ENCODE measurements around the gene LSP1.

GRCh38 chr11:1868056-1868635 lies 15.3 kb downstream of the LSP1 start:
- TF ChIP-seq POLR2A (IDR thresholded peaks at IDR 0.05) (no peak), CTCF (IDR thresholded peaks at IDR 0.05) (no peak), POLR2AphosphoS5 (IDR thresholded peaks at IDR 0.05) (no peak), EP300 (IDR thresholded peaks at IDR 0.05; ENCODE audit: low read depth) (no peak)

Measured in transverse colon (tissue), 4 donors.